Measurements from ENCODE around the gene ATAD2B. TPM values are rescaled to one million over a fixed set of nuclear protein-coding genes. Genes with fewer than 3 reads are reported as not detected.

Gene ATAD2B
- total RNA-seq, 1 experiment from 2014 or later = 19.7 TPM

GRCh38 chr2:23871206-23871605, 55.7 kb downstream of the ATAD2B start:
- no TSS peak for BruUV-seq (replicated peaks)
- intact Hi-C loops (cut with micrococcal nuclease) = no loop called here
- ChIA-PET POLR2A (no interaction called here), CTCF (no interaction called here)
- Mint-ChIP-seq H3K36me3 (ENCODE audit: insufficient read depth, unreplicated experiment) (peaks cover 66% of the 10 kb centered on the region), H3K27me3 (ENCODE audit: insufficient read depth, unreplicated experiment) (no peaks in the 10 kb centered on the region), H3K27ac (ENCODE audit: low read depth, unreplicated experiment) (no peak overlapping the region), H3K4me1 (ENCODE audit: insufficient read depth, unreplicated experiment) (no peaks in the 10 kb centered on the region), H3K9me3 (ENCODE audit: unreplicated experiment) (no peaks in the 10 kb centered on the region), H3K4me3 (ENCODE audit: unreplicated experiment) (no peak overlapping the region)
- no peak for DNase-seq (ENCODE audit: unreplicated experiment)
- TF ChIP-seq, protein P1, sequence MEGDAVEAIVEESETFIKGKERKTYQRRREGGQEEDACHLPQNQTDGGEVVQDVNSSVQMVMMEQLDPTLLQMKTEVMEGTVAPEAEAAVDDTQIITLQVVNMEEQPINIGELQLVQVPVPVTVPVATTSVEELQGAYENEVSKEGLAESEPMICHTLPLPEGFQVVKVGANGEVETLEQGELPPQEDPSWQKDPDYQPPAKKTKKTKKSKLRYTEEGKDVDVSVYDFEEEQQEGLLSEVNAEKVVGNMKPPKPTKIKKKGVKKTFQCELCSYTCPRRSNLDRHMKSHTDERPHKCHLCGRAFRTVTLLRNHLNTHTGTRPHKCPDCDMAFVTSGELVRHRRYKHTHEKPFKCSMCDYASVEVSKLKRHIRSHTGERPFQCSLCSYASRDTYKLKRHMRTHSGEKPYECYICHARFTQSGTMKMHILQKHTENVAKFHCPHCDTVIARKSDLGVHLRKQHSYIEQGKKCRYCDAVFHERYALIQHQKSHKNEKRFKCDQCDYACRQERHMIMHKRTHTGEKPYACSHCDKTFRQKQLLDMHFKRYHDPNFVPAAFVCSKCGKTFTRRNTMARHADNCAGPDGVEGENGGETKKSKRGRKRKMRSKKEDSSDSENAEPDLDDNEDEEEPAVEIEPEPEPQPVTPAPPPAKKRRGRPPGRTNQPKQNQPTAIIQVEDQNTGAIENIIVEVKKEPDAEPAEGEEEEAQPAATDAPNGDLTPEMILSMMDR (IDR thresholded peaks at IDR 0.05; ENCODE audit: unreplicated experiment) = no peak

- no peaks in the 10 kb centered on the region for H3K4me1 Mint-ChIP-seq (ENCODE audit: insufficient read depth, unreplicated experiment)
- no peaks in the 10 kb centered on the region for H3K27me3 Mint-ChIP-seq (ENCODE audit: insufficient read depth, unreplicated experiment)
- no peak overlapping the region for H3K27ac Mint-ChIP-seq (ENCODE audit: low read depth, unreplicated experiment)
- ChIA-PET POLR2A (interaction anchor here (1.3 to 1.4 kb wide), 2 partner anchors 24 to 59 kb away, joined by 3 to 5 read pairs; partner anchors contain the start of gene ATAD2B), CTCF (interaction anchor here (0.7 to 1.5 kb wide), 2 partner anchors 43 to 437 kb away, joined by 3 to 4 read pairs; no protein-coding TSS in a partner anchor)
- intact Hi-C loops (cut with micrococcal nuclease) = no loop called here
- TF ChIP-seq, protein P1 (IDR thresholded peaks at IDR 0.05; ENCODE audit: unreplicated experiment) = no peak
- no peaks in the 10 kb centered on the region for H3K9me3 Mint-ChIP-seq (ENCODE audit: unreplicated experiment)
- no peak for DNase-seq (ENCODE audit: unreplicated experiment)
- H3K36me3 Mint-ChIP-seq (ENCODE audit: insufficient read depth, unreplicated experiment) = peaks cover 56% of the 10 kb centered on the region
- BruUV-seq (replicated peaks) = no TSS peak
- no peak overlapping the region for H3K4me3 Mint-ChIP-seq (ENCODE audit: unreplicated experiment)
Measured at GRCh38 chr2:23867449-23867848, 59.5 kb downstream of the ATAD2B start.

DNA sequence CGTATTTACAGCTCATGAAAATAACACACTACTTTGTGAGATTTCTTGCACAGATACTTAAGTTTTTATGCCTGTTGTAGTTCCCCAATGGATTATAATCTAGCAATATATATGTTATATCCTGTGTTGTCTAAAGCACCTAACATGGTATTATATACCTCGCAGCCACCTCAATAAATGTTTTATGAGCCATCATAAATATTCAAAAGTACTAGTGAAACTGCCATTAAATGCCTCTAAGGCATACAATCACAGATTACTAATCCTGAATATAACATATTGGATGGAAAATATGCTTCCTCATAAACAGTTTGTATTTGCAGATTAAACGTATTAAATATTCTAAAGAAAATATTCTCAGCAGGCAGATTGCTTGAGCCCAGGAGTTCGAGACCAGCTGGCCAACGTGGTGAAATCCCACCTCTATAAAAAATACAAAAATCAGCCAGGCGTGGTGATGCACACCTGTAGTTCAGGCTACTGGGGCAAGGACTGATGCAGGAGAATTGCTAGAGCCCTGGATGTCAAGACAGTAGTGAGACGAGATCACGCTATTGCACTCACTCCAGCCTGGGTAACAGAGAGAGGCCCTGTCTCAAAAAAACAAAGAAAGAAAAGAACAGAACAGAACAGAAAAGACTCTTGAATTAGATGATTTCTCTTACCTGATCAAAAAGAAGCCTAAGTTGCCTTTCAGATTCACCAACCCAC, 64.1 kb downstream of the ATAD2B start:
- CTCF ChIA-PET = interaction anchor here (0.6 to 1.1 kb wide), 5 partner anchors 17 to 520 kb away, joined by 3 to 8 read pairs (median 4); partner anchors contain the start of gene ATAD2B
- no peaks in the 10 kb centered on the region for H3K27me3 Mint-ChIP-seq (ENCODE audit: insufficient read depth, unreplicated experiment)

GRCh38 chr2:23861952-23862351, 65.0 kb downstream of the ATAD2B start:
- intact Hi-C loops (cut with micrococcal nuclease) = no loop called here
- BruUV-seq (replicated peaks) = no TSS peak
- POLR2A ChIA-PET = no interaction called here
- DNase-seq (ENCODE audit: unreplicated experiment) = no peak
- TF ChIP-seq, protein P1 (IDR thresholded peaks at IDR 0.05; ENCODE audit: unreplicated experiment) = no peak
- peaks cover 38% of the 10 kb centered on the region for H3K36me3 Mint-ChIP-seq (ENCODE audit: insufficient read depth, unreplicated experiment)
- H3K27me3 Mint-ChIP-seq (ENCODE audit: insufficient read depth, unreplicated experiment) = no peaks in the 10 kb centered on the region
- H3K9me3 Mint-ChIP-seq (ENCODE audit: unreplicated experiment) = no peaks in the 10 kb centered on the region
- H3K4me3 Mint-ChIP-seq (ENCODE audit: unreplicated experiment) = no peak overlapping the region
- no peak overlapping the region for H3K27ac Mint-ChIP-seq (ENCODE audit: low read depth, unreplicated experiment)
- no peaks in the 10 kb centered on the region for H3K4me1 Mint-ChIP-seq (ENCODE audit: insufficient read depth, unreplicated experiment)
- CTCF ChIA-PET = interaction anchor here (1.0 kb wide), 2 partner anchors 63 to 65 kb away, joined by 3 to 4 read pairs; partner anchors contain the start of gene ATAD2B

More for the DNA sequence above, 64.1 kb downstream of the ATAD2B start:
- Mint-ChIP-seq H3K9me3 (ENCODE audit: unreplicated experiment) (no peaks in the 10 kb centered on the region), H3K36me3 (ENCODE audit: insufficient read depth, unreplicated experiment) (peaks cover 47% of the 10 kb centered on the region), H3K4me3 (ENCODE audit: unreplicated experiment) (no peak overlapping the region), H3K4me1 (ENCODE audit: insufficient read depth, unreplicated experiment) (no peaks in the 10 kb centered on the region), H3K27ac (ENCODE audit: low read depth, unreplicated experiment) (no peak overlapping the region)
- POLR2A ChIA-PET = interaction anchor here (0.7 to 1.2 kb wide), 2 partner anchors 26 to 38 kb away, joined by 3 to 4 read pairs; no protein-coding TSS in a partner anchor
- BruUV-seq (replicated peaks) = no TSS peak
- TF ChIP-seq, protein P1 (IDR thresholded peaks at IDR 0.05; ENCODE audit: unreplicated experiment) = no peak
- intact Hi-C loops (cut with micrococcal nuclease) = no loop called here
- no peak for DNase-seq (ENCODE audit: unreplicated experiment)

All from MCF 10A (cell line).